Karpas-422 (cell line): ENCODE results near the gene SRPK2. TPM values are rescaled to one million over a fixed set of nuclear protein-coding genes. Genes with fewer than 3 reads are reported as not detected.

Experiments
- DNase-seq: peaks from one replicate; pipeline ENCODE4 v3.0.0-alpha.2; 2015
- H2AFZ ChIP-seq: fragments of 200-600 bp; sonication (generic); 2 replicates; pipeline ENCODE4 v1.6.1; 2014; ENCODE audit warnings: antibody characterized with exemption, low read length, mixed read lengths
- H3K27ac ChIP-seq: fragments of 200-600 bp; sonication (generic); 2 replicates; pipeline ENCODE4 v1.5.1; 2014; ENCODE audit warnings: mild to moderate bottlenecking, low read length, moderate library complexity
- H3K27me3 ChIP-seq: fragments of 200-600 bp; sonication (generic); 2 replicates; pipeline ENCODE4 v1.6.1; 2014; ENCODE audit warnings: low read length, mixed read lengths
- H3K36me3 ChIP-seq: fragments of 200-600 bp; sonication (generic); 2 replicates; pipeline ENCODE4 v1.6.1; 2014; ENCODE audit warnings: low read length, mixed read lengths; ENCODE audit not compliant: insufficient read depth
- H3K4me1 ChIP-seq: fragments of 200-600 bp; sonication (generic); 2 replicates; pipeline ENCODE4 v1.6.1; 2014; ENCODE audit warnings: mild to moderate bottlenecking, low read length, mixed read lengths
- H3K4me2 ChIP-seq: fragments of 200-600 bp; sonication (generic); 2 replicates; pipeline ENCODE4 v1.6.1; 2014; ENCODE audit warnings: low read length, low read depth, mild to moderate bottlenecking; ENCODE audit not compliant: poor library complexity, severe bottlenecking
- H3K4me3 ChIP-seq: fragments of 200-600 bp; sonication (generic); 2 replicates; pipeline ENCODE4 v1.5.1; 2014; ENCODE audit warnings: mild to moderate bottlenecking, antibody characterized with exemption, low read length, mixed read lengths
- H3K79me2 ChIP-seq: fragments of 200-600 bp; sonication (generic); 2 replicates; pipeline ENCODE4 v1.6.1; 2014; ENCODE audit warnings: mild to moderate bottlenecking, low read length, mixed read lengths
- H3K9ac ChIP-seq: fragments of 200-600 bp; sonication (generic); 2 replicates; pipeline ENCODE4 v1.6.0; 2014; ENCODE audit warnings: low read length
- H3K9me2 ChIP-seq: fragments of 200-600 bp; sonication (generic), shearing (Covaris generic); replicated peaks from 2 replicates; pipeline ENCODE4 v1.6.0; 2014; ENCODE audit warnings: mild to moderate bottlenecking, low read length, moderate library complexity; ENCODE audit not compliant: insufficient read depth
- H3K9me3 ChIP-seq: fragments of 300-700, 200-600 bp; sonication (generic); 2 replicates; pipeline ENCODE4 v1.6.1; 2014; ENCODE audit warnings: low read length, mixed read lengths
- H4K20me1 ChIP-seq: fragments of 200-600 bp; sonication (generic); 2 replicates; pipeline ENCODE4 v1.6.1; 2014; ENCODE audit warnings: mild to moderate bottlenecking, antibody characterized with exemption, low read length, low read depth; ENCODE audit not compliant: insufficient read depth
- total RNA-seq: library from RNA; depleted of rRNA; stranded (reverse); fragments of >200 nt; shearing (Covaris generic); gene quantifications from 2 replicates; pipeline ENCODE4 v1.2.3, GENCODE V29; 2014; ENCODE audit warnings: low replicate concordance

The SRPK2 gene
- total RNA-seq, 1 experiment from 2014 or later, result 9.0 TPM

- Histone ChIP-seq H3K4me3 (no peak overlapping the region), H3K9me2 (no peaks in the 10 kb centered on the region), H3K27ac (no peak overlapping the region), H3K4me1 (no peaks in the 10 kb centered on the region), H3K79me2 (no peaks in the 10 kb centered on the region), H3K27me3 (no peaks in the 10 kb centered on the region), H3K9ac (no peak overlapping the region), H3K4me2 (no peak overlapping the region), H2AFZ (no peak overlapping the region), H3K36me3 (no peaks in the 10 kb centered on the region), H4K20me1 (no peaks in the 10 kb centered on the region), H3K9me3 (no peaks in the 10 kb centered on the region)
- no peak for DNase-seq
These were observed 256.8 kb downstream of the SRPK2 start for GRCh38 chr7:105131890-105132289.

- DNase-seq, result no peak
- Histone ChIP-seq H3K36me3 (no peaks in the 10 kb centered on the region), H3K27ac (no peak overlapping the region), H3K79me2 (no peaks in the 10 kb centered on the region), H3K9me2 (no peaks in the 10 kb centered on the region), H3K9me3 (no peaks in the 10 kb centered on the region), H2AFZ (no peak overlapping the region), H3K4me2 (no peak overlapping the region), H3K27me3 (no peaks in the 10 kb centered on the region), H4K20me1 (no peaks in the 10 kb centered on the region), H3K4me1 (no peaks in the 10 kb centered on the region), H3K4me3 (no peak overlapping the region), H3K9ac (no peak overlapping the region)
These were observed 257.6 kb downstream of the SRPK2 start for GRCh38 chr7:105131033-105131656.

- no peaks in the 10 kb centered on the region for H3K9me2 ChIP-seq
- H3K9me3 ChIP-seq, result no peaks in the 10 kb centered on the region
- H3K4me1 ChIP-seq, result no peaks in the 10 kb centered on the region
- no peak overlapping the region for H3K27ac ChIP-seq
- no peak overlapping the region for H3K4me3 ChIP-seq
- H3K27me3 ChIP-seq, result no peaks in the 10 kb centered on the region
- H4K20me1 ChIP-seq, result no peaks in the 10 kb centered on the region
- no peak overlapping the region for H2AFZ ChIP-seq
- H3K36me3 ChIP-seq, result no peaks in the 10 kb centered on the region
- no peak overlapping the region for H3K4me2 ChIP-seq
- no peak for DNase-seq
- no peaks in the 10 kb centered on the region for H3K79me2 ChIP-seq
- no peak overlapping the region for H3K9ac ChIP-seq
These were observed 258.1 kb downstream of the SRPK2 start for GRCh38 chr7:105130580-105130979.

- Histone ChIP-seq H3K9ac (no peak overlapping the region), H2AFZ (no peak overlapping the region), H3K36me3 (no peaks in the 10 kb centered on the region), H3K9me3 (no peaks in the 10 kb centered on the region), H3K27ac (no peak overlapping the region), H3K4me3 (no peak overlapping the region), H4K20me1 (no peaks in the 10 kb centered on the region), H3K79me2 (no peaks in the 10 kb centered on the region), H3K27me3 (no peaks in the 10 kb centered on the region), H3K4me2 (no peak overlapping the region), H3K9me2 (no peaks in the 10 kb centered on the region), H3K4me1 (no peaks in the 10 kb centered on the region)
- no peak for DNase-seq
These were observed 258.7 kb downstream of the SRPK2 start for GRCh38 chr7:105130048-105130447.

- Histone ChIP-seq H3K79me2 (no peaks in the 10 kb centered on the region), H3K27me3 (no peaks in the 10 kb centered on the region), H2AFZ (no peak overlapping the region), H4K20me1 (no peaks in the 10 kb centered on the region), H3K9me3 (no peaks in the 10 kb centered on the region), H3K4me1 (no peaks in the 10 kb centered on the region), H3K36me3 (no peaks in the 10 kb centered on the region), H3K27ac (no peak overlapping the region), H3K9ac (no peak overlapping the region), H3K4me3 (no peak overlapping the region), H3K9me2 (no peaks in the 10 kb centered on the region), H3K4me2 (no peak overlapping the region)
- DNase-seq, result no peak
These were observed 261.5 kb downstream of the SRPK2 start for GRCh38 chr7:105127179-105127578.

GRCh38 chr7:105126436-105126975, 262.2 kb downstream of the SRPK2 start:
- H3K36me3 ChIP-seq, result no peaks in the 10 kb centered on the region

GRCh38 chr7:105125745-105126144, 263.0 kb downstream of the SRPK2 start:
- Histone ChIP-seq H3K9ac (no peak overlapping the region), H3K4me2 (no peak overlapping the region), H3K27ac (no peak overlapping the region), H3K9me2 (no peaks in the 10 kb centered on the region), H4K20me1 (no peaks in the 10 kb centered on the region), H3K4me1 (no peaks in the 10 kb centered on the region), H2AFZ (no peak overlapping the region), H3K27me3 (no peaks in the 10 kb centered on the region), H3K9me3 (no peaks in the 10 kb centered on the region), H3K36me3 (no peaks in the 10 kb centered on the region), H3K79me2 (no peaks in the 10 kb centered on the region), H3K4me3 (no peak overlapping the region)
- no peak for DNase-seq

More at GRCh38 chr7:105126436-105126975, 262.2 kb downstream of the SRPK2 start:
- H3K27me3 ChIP-seq, result no peaks in the 10 kb centered on the region
- H3K4me1 ChIP-seq, result no peaks in the 10 kb centered on the region
- no peaks in the 10 kb centered on the region for H3K9me3 ChIP-seq
- no peak overlapping the region for H3K27ac ChIP-seq
- no peaks in the 10 kb centered on the region for H3K79me2 ChIP-seq
- H3K4me2 ChIP-seq, result no peak overlapping the region
- H4K20me1 ChIP-seq, result no peaks in the 10 kb centered on the region
- no peak overlapping the region for H3K4me3 ChIP-seq
- no peak for DNase-seq
- no peaks in the 10 kb centered on the region for H3K9me2 ChIP-seq
- H3K9ac ChIP-seq, result no peak overlapping the region
- no peak overlapping the region for H2AFZ ChIP-seq

- Histone ChIP-seq H3K9me3 (no peaks in the 10 kb centered on the region), H4K20me1 (no peaks in the 10 kb centered on the region)
These were observed 266.1 kb downstream of the SRPK2 start for GRCh38 chr7:105122619-105123018.

More at GRCh38 chr7:105122619-105123018, 266.1 kb downstream of the SRPK2 start:
- no peak for DNase-seq
- Histone ChIP-seq H3K27ac (no peak overlapping the region), H3K4me3 (no peak overlapping the region), H2AFZ (no peak overlapping the region), H3K4me2 (no peak overlapping the region), H3K27me3 (no peaks in the 10 kb centered on the region), H3K9ac (no peak overlapping the region), H3K9me2 (no peaks in the 10 kb centered on the region), H3K4me1 (peaks cover 11% of the 10 kb centered on the region), H3K36me3 (no peaks in the 10 kb centered on the region), H3K79me2 (no peaks in the 10 kb centered on the region)
